Measurements from ENCODE around the gene QKI.

QKI gene

GRCh38 chr6:163599136-163599535, 184.6 kb downstream of the QKI start:
- TF ChIP-seq CTCF (IDR thresholded peaks at IDR 0.05; ENCODE audit: insufficient read depth, low read length), result no peak
- TF ChIP-seq REST (IDR thresholded peaks at IDR 0.05; ENCODE audit: insufficient replicate concordance, low read depth), result no peak
- no peak for TF ChIP-seq SPI1 (IDR thresholded peaks at IDR 0.05; ENCODE audit: borderline replicate concordance, low read depth)
- no peak for TF ChIP-seq POLR2AphosphoS5 (IDR thresholded peaks at IDR 0.05; ENCODE audit: low read depth)
- no peak for TF ChIP-seq GABPA (IDR thresholded peaks at IDR 0.05; ENCODE audit: low read depth)
- no peaks in the 10 kb centered on the region for H3K27me3 ChIP-seq (ENCODE audit: insufficient read depth, poor library complexity, severe bottlenecking)
- H3K27ac ChIP-seq (replicated peaks), result no peak overlapping the region
- no peak overlapping the region for H3K4me3 ChIP-seq (replicated peaks; ENCODE audit: insufficient read depth, low read length)
- no peak for DNase-seq (ENCODE audit: low read depth in 1 of 2, low spot score in 1 of 2)

- no peaks in the 10 kb centered on the region for H3K27me3 ChIP-seq (ENCODE audit: insufficient read depth, poor library complexity, severe bottlenecking)
- H3K27ac ChIP-seq (replicated peaks), result no peak overlapping the region
- no peak for TF ChIP-seq REST (IDR thresholded peaks at IDR 0.05; ENCODE audit: insufficient replicate concordance, low read depth)
- no peak for TF ChIP-seq POLR2AphosphoS5 (IDR thresholded peaks at IDR 0.05; ENCODE audit: low read depth)
- TF ChIP-seq CTCF (IDR thresholded peaks at IDR 0.05; ENCODE audit: insufficient read depth, low read length), result no peak
- TF ChIP-seq GABPA (IDR thresholded peaks at IDR 0.05; ENCODE audit: low read depth), result no peak
- TF ChIP-seq SPI1 (IDR thresholded peaks at IDR 0.05; ENCODE audit: borderline replicate concordance, low read depth), result no peak
- no peak overlapping the region for H3K4me3 ChIP-seq (replicated peaks; ENCODE audit: insufficient read depth, low read length)
- DNase-seq (ENCODE audit: low read depth in 1 of 2, low spot score in 1 of 2), result no peak
Measured at GRCh38 chr6:163599684-163600083, 185.2 kb downstream of the QKI start.

GRCh38 chr6:163600331-163600730, 185.8 kb downstream of the QKI start:
- H3K27me3 ChIP-seq (ENCODE audit: insufficient read depth, poor library complexity, severe bottlenecking), result no peaks in the 10 kb centered on the region
- TF ChIP-seq POLR2AphosphoS5 (IDR thresholded peaks at IDR 0.05; ENCODE audit: low read depth) (no peak), REST (IDR thresholded peaks at IDR 0.05; ENCODE audit: insufficient replicate concordance, low read depth) (no peak), SPI1 (IDR thresholded peaks at IDR 0.05; ENCODE audit: borderline replicate concordance, low read depth) (no peak), GABPA (IDR thresholded peaks at IDR 0.05; ENCODE audit: low read depth) (no peak), CTCF (IDR thresholded peaks at IDR 0.05; ENCODE audit: insufficient read depth, low read length) (no peak)

More at GRCh38 chr6:163600331-163600730, 185.8 kb downstream of the QKI start:
- no peak for DNase-seq (ENCODE audit: low read depth in 1 of 2, low spot score in 1 of 2)
- no peak overlapping the region for H3K4me3 ChIP-seq (replicated peaks; ENCODE audit: insufficient read depth, low read length)
- H3K27ac ChIP-seq (replicated peaks), result no peak overlapping the region

Measured in HL-60 (cell line).